HG02938 (cell line): ENCODE data around the gene CD99L2.
A peak's percentile ranks its signal among the peaks of the same experiment; 100 is the strongest.

ENCODE experiments used
- ATAC-seq: cut with Tn5 transposase; IDR thresholded peaks from one replicate; pipeline ENCODE4 v1.9.1; 2021; ENCODE audit warnings: mild to moderate bottlenecking, moderate library complexity; ENCODE audit not compliant: unreplicated experiment

Gene CD99L2, protein sequence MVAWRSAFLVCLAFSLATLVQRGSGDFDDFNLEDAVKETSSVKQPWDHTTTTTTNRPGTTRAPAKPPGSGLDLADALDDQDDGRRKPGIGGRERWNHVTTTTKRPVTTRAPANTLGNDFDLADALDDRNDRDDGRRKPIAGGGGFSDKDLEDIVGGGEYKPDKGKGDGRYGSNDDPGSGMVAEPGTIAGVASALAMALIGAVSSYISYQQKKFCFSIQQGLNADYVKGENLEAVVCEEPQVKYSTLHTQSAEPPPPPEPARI

DNA sequence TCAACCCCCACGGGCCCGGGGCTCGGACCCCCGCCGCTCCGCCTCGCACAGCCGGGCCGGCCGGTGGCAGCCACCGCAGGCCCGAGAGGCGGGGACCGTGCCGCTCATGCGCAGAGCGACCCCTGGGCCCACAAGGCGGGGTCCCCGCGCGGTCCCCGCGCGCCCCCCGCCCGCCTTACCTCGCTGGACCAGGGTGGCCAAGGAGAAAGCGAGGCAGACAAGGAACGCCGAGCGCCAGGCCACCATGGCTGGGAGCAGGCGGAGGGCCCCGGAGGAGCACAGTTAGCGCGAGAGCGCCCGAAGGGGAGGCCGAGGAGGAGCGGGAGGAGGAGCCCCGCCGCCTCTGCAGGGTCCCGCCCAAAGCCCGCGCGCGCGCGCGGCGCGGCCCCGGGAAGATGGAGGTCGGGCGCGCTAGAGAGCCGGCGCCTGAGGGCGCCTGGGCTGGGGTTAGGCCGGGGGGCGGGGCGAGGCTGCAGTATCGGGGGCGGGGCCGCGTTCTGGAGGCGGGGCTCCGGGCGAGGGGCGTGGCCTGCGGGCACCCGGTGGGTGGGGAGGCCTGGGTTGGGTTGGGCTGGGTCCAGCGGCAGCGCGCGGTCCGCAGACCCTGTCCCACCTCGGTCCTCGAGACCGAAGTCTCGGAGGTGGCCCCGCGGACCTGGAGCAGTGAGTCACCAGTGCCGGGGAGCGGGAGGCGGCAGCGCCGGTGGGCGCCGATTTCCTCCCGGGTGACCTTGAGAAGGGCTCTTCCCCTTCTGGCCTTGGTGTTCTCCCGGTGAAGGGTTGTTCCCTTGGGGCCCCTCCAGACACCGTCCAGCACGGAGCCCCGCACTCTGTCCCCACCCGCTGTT lies at the start of gene CD99L2:
Gene CD99L2 (minus strand): TSS at position 326 of the 848 bp plus-strand sequence. CDS start 80 bp downstream, at position 246.
- ATAC-seq = peak; percentile 71

DNA sequence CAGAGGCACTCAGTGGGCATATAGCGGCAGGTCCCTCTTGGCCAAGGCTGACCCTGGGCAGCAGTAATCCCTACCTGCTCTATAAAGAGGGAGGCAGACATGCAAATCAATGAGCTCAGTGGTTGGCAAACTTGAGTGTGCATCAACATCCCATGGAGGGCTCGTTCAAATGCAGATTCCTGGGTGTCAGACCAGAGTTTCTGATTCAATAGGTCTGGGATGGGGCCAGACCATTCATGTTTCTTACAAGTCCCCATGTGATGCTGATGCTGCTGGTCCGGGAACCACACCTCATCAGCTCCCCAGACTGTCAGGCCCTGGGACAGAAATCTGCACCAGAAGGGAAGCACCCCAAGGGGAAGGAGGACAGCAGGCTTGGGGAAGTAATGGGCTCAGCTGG lies 45.8 kb upstream of the CD99L2 start:
- no peak for ATAC-seq

DNA sequence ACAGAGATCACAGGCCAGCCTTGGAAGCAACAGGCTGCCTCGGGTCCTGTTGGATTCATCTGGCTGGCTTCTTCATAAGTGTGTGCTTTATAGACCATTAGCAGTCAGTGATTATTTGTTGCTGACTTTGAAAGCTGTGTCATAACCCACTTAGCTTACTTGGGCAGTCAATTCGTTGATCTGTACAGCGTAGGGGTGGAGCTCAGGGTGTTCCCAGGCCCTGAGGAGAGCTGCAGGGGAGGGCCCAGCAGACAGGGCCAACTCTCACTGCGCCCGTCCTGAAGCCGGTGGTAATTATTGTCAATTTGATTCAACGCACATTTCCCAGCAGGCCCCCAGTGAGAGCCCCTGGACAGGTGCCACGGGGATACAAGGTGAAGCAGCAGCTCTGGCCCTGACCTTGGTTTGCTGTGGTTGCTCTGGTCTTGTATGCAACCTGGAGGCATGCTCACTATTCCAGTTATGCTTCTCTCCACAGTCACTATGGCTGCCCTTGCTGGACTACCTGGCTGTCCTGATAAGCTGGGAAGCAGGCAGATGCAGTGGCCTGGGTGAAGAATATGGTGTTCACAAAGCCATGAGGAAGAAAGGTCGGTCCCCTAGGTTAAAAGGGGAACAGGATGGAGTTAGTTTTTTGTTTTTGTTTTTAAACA lies 44.6 kb upstream of the CD99L2 start:
- no peak for ATAC-seq

DNA sequence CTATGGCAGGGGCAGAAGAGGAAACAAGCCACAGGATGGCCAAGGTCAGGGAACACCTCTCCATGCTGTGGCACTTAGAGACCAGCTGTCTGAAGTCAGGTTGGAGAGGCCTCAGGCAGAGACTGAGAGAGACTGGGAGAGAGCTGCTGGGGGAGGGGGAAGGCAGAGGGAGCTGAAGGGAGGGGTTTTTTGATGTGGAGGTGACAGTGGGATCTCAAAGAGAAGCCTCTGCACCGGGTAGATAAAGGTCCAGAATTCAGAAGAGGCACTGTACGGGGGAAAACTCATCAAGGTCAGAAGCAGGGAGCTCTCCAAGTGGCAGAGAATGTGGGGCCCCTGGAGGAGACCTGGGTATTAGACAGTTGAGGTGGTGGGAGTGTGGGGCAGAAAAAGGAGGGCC lies 43.1 kb upstream of the CD99L2 start:
- no peak for ATAC-seq

DNA sequence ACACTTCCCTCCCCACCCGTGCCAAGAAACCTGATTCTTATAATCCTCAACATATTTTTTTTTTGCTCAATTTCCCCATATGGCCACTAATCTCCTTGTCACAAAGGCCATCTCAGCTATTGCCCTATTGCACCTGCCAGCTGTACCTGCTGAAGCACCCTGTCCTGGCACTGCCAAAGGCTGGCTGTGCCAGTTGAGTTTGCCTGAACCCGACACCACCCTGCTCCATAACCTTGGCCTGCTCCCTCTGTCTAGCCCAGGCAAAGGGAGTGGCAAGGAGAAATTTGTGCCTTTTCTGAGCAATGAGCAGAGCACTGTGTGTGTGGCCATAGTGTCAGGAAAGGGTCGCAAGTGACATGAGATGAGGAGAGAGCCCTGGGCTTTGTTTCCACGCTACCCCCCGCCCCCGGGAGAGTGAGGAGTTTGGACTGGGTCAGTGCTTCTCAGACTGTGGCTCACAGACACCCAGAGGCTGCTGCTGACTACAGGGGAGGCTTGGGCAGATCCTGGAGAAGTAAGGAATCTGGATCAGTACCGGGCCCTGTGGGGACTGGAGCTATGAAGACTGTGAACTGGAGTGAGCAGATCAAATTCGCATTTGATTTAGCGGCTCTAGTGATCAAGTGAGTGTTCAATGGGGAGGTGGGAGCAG lies 42.5 kb upstream of the CD99L2 start:
- no peak for ATAC-seq

DNA sequence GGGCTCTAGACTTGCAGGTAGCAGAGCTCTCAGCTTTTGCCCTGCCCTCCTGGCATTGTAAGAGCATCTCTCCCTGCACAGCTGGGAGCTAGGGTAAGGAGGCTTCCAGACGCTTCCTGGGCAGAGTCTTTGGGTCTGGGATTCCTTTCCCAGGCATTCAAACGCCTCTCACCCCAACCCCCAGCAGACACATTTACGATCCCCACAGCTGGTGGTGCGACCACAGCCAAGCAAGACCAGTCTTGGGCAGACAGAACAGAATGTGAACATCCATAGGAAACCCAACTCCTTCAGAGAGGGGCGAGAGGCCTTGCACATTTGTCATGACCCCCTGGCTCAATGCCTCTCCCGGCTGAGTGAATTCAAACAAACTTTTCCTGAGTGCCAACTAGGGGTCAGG lies 38.1 kb upstream of the CD99L2 start:
- no peak for ATAC-seq

DNA sequence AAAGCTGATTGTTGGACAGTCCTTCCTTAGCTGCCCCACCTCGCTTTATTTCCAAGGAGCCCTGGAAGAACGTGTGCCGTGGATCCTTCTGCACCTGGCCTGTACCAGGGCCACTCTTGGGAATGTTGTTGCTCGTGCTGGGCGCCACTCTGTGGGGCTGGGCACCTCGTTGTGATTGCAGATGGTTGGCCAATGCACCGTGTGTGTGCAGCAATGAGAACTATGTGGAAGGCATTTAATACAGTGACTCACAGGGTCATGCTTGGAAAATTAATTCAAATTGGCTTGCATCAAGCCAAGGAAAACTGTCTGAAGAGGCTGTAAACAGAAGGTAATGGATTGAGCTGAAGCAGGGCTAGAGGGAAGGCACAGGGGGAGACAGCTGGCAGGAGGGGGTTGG lies 37.0 kb upstream of the CD99L2 start:
- no peak for ATAC-seq

DNA sequence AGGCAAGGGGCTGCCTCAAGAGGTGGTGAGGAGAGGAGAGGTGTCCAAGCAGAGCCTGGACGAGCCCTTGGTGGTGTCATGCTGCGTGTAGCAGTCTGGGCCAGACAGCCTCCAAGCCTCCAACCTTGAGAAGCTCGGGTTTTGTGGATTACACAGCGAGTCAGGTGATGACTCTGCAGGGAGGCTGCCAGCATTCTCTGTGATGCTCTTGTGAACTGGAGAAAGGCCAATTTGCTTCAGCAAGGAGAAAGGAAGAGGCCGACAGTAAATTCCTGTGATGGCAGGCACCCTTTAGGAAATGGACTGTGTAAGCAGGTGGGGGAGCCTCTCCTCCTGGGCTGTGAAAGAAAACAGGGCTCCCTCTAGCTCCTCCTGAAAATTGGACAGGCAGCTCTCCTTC lies 36.0 kb upstream of the CD99L2 start:
- ATAC-seq = no peak

DNA sequence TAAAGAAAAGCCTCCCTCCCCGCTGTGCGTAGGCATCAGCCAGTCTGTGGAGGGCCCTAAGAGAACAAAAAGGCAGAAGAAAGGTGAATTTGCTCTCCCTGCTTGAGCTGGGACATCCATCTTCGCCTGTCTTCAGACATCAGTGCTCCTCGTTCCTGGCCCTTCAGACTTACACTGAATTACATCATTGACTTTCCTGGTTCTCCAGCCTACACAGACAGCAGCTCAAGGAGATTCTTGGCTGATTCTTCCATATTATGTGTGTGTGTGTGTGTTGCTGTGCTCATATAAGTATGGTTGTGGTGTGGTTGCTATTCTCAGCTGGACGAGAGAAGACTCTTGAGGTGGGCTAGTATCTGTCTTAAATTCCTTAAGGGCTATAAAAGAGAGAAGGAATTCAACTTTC lies 35.5 kb upstream of the CD99L2 start:
- no peak for ATAC-seq

DNA sequence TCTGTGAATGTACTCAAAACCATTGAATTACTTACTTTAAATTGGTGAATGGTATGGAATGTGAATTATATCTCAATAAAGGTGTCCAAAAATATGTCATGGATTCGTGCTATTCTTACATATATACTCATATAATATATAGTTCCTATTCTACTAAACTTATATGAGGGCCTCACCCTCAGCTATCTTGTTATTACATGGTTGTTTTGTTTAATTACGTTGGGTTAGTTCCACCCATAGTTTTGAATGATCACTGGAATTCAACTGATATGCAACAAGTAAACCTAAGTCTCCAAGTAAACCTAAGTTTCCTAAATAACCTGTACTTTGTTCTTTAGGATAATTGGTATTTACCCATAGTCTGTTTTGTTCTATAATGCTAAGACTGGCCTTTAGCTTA lies 30.6 kb upstream of the CD99L2 start:
- no peak for ATAC-seq

DNA sequence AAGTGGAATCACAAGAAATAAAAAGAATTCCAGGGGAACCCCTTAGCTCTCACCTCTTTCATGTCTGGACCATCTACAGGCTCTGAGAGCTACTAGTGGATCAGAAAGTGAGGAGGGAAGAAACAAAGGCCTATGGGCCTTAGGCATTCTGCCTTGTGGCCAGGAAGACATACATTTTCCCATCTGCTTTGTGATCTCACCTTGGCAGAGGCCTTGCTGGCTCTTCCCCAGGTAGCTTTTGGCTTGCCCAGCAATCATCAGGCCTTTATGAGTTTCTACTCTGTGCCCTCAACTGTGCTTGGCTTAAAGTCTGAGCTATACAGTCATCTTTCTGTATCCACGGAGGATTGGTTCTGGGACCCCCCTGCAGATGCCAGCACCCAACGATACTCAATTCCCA lies 28.3 kb upstream of the CD99L2 start:
- no peak for ATAC-seq

DNA sequence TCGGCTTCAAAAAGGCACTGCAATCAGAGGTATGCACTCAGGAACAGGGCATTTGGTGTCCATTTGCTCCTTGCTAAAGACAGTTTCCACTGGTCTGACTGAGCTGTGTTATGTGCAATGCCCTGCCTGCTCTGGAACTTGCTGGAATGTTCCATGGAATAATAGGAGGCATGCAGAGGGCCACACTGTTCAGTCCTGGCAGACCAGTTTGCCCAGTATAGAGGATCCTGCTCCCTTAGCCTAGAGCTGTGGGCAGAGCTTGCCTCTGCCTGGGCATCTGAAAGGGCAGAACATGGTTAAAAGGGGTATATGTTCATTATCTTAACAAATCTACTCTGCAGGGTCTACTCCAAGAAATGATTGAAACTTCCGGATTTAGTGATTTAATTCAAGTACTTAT lies 27.8 kb upstream of the CD99L2 start:
- ATAC-seq = no peak

DNA sequence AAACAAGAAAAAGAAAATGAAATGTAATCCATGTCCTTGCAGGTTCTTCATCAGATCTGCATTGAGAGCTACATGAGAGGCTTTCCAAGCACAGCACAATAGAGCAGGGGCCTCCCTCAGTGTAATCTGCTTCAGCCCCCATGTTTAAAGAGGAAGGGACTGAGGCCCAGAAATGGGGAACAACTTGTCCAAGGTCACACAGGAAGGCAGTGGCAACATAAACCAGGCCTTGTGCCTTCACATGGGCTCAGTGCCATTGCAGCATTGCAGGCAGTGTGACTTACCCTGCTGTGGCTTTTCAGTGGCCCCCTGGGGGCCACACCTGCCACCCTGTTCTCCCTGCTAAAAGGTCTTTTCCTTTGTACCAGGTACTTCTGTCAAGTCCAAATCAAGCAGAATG lies 20.9 kb upstream of the CD99L2 start:
- no peak for ATAC-seq

DNA sequence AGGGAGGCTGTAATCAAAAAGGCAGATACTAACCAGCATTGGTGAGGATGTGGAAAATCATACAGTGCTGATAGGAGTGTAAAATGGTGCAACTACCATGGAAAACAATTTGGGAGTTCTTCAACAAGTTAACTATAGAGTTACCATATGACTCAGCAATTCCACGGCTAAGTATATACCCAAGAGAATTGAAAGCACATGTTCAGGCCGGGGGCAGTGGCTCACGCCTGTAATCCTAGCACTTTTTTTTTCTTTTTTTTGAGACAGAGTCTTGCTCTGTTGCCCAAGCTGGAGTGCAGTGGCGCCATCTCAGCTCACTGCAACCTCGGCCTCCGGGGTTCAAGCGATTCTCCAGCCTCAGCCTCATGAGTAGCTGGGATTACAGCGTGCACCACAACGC lies 15.0 kb upstream of the CD99L2 start:
- no peak for ATAC-seq

DNA sequence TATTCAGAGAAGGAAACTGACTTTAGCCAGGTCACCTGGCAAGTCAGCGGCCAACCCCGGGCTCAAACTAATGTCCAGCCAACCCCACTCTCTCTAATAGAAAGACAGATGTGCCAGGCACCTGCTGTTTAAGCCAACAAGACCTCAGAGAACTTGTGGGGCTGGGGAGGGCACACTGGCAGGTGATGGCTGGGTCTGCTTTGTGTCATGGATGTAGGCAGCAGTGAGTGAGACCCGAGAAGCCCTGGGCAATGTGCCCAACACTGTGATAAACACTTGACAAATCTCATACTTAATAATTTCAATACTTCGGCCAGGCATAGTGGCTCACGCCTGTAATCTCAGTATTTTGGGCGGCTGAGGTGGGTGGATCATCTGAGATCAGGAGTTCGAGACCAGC lies 9.0 kb upstream of the CD99L2 start:
- ATAC-seq = no peak

DNA sequence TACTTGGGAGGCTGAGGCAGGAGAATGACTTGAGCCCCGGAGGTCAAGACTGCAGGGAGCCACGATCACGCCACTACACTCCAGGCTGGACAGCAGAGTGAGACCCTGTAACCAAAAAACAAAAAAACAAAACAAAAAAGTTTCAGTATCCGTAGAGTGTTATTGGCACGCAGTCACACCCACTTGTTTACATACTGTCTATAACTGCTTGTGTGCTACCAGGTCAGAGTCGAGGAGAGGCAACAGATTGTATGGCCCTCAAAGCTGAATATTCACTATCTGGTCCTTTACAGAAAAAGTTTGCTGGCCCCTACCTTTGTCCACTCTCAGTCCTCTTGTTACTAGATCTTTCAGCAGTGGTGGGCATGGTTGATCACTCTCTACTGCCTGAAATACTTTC lies 8.2 kb upstream of the CD99L2 start:
- no peak for ATAC-seq

DNA sequence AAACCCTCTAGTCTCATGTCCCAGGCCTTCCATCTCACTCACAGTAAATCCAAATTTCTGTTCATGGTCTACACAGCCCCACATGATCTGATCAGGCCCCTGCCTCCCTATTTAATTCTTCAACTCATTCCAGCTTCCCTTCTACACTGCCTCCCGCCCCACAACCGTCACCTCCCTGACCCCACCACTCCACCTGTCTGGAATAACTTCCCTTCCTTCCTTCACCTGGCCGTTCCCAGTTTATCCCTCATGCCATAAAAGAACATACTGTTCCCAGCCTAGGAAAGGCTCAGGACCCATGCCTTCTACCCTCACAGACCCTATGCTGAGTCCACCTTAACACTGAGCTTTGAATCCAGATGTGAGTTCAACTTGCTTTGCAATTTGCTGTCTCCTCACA lies 6.8 kb upstream of the CD99L2 start:
- ATAC-seq = no peak

DNA sequence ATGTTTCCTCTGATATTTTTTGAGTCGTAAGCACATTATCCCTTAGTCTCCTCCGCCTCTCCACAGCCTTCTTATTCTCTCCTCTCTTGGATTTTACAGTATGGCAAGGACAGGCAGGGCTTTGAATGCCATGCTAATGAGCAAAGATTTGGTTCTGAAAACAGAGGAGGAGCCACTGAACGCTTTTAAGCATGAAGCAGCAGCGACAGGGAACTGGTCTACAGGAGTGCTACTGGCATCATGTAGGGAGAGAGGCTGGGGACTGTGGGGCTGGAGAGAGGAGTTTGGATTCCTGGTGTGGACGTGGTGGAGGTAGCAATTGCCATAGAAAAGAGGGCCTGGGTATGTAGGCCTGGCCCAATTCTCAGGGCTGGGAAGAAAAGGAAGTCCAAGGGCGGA lies 4.6 kb upstream of the CD99L2 start:
- no peak for ATAC-seq

DNA sequence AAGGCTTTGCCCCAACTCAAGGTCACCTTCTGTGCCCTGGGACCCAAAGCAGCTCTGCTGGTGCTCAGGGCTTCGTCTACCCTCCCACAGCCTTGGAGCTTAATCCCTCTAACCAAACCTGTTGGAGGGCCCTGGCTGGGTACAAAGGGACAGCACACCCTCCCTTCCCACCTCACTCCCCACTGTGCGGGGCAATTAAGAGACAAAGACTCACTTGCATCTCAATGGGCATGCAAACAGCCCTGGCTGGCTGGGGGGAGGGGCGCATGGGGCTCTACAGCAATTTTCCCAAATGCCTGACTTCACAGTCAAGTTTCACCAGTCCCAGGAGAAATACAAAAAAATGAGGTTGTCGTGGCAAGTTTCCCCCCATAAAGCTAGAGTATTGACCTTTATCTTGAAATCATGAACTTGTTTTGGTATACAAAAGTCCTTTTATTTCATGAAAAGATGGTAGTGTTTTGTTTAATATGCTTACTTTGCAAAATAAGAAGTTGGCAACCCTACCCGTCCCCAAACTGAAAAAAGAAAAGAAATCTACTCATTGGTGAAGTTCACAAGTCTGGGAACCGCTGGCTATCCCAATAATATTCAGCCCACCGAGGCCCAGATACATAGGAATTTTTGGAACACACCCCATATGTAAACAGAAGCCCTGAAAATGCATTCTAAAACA lies 4.1 kb upstream of the CD99L2 start:
- no peak for ATAC-seq

DNA sequence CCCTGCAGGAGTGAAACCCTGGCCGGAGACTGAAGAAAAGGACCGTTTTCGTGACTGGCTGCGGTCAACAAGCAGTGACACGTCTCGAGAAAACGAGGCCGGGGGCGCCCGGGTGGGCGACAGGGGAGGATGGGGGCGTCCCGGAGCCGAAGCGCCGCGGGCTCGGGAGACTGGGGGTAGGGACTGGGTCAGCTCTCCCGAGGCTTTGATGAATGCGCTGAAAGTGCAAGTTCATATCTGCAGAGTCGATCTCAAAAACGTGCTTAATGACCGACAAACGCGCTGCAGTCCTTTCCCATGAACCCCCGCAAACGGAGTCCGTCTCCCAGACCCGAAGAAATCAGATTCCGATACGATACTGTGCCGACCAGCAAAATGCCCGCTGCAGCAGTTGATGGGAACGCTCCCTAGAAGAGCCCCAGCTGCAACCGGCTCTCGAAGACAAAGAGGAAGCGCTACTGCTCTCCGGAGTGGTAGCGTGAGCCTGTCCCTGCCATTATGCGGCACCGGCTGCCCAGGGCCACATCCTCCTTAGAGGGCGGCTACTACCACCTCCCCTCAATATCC lies 806 bp upstream of the CD99L2 start:
- peak; percentile 50 for ATAC-seq
